ENCODE measurements around the gene PRDM16. TPM values are rescaled to one million over a fixed set of nuclear protein-coding genes. Genes with fewer than 3 reads are reported as not detected.
A peak's percentile ranks its signal among the peaks of the same experiment; 100 is the strongest.

The PRDM16 gene
- total RNA-seq, 1 experiment from 2014 or later, result not detected

- DNase-seq (ENCODE audit: low read depth), result no peak
Observed at GRCh38 chr1:3469849-3470649, 401.0 kb downstream of the PRDM16 start.

- DNase-seq (ENCODE audit: low read depth), result no peak
Observed at GRCh38 chr1:3470650-3471355, 401.8 kb downstream of the PRDM16 start.

GRCh38 chr1:3471356-3472087, 402.5 kb downstream of the PRDM16 start:
- peak; percentile 39 for DNase-seq (ENCODE audit: low read depth)

- DNase-seq (ENCODE audit: low read depth), result no peak
Observed at GRCh38 chr1:3472088-3472850, 403.3 kb downstream of the PRDM16 start.

DNA sequence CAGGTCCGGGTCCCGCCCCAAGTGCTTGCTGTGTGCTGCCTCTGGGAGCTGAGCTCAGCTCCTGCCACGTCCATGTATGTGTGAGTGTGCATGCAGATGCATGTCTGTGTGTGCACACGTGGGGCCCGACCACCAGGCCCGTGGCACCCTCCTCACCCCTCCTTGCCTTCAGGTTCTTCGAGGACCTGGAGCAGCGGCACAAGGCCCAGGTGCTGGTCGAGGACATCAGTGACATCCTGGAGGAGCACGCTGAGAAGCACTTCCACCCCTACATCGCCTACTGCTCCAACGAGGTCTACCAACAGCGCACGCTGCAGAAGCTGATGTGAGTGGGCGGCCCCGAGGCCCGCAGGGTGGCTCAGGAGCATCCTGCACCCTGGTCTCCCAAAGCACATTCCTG, 403.9 kb downstream of the PRDM16 start:
- DNase-seq (ENCODE audit: low read depth), result no peak

DNA sequence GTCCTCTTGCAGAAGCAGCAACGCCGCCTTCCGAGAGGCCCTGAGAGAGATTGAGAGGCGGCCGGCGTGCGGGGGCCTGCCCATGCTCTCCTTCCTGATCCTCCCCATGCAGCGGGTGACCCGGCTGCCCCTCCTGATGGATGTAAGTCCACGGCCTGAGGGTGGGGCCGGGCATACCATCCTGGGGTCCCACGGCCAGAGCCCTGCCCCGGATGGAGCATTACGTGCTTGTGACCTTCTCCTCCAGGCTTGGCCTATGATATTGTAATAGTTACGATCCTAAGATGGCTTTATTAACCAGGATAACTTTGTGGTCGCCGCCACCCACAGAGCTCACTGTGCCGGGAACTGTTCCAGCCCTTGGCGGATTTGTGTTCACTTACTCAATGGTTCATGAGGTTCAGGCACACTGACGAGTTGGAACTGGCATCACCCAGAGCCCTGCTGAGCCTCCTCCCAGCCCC, 404.4 kb downstream of the PRDM16 start:
- DNase-seq (ENCODE audit: low read depth), result peak; percentile 90

GRCh38 chr1:3474016-3474415, 405.0 kb downstream of the PRDM16 start:
- no peak for DNase-seq (ENCODE audit: low read depth)

- DNase-seq (ENCODE audit: low read depth), result no peak
Observed at GRCh38 chr1:3474421-3474820, 405.4 kb downstream of the PRDM16 start.

DNA sequence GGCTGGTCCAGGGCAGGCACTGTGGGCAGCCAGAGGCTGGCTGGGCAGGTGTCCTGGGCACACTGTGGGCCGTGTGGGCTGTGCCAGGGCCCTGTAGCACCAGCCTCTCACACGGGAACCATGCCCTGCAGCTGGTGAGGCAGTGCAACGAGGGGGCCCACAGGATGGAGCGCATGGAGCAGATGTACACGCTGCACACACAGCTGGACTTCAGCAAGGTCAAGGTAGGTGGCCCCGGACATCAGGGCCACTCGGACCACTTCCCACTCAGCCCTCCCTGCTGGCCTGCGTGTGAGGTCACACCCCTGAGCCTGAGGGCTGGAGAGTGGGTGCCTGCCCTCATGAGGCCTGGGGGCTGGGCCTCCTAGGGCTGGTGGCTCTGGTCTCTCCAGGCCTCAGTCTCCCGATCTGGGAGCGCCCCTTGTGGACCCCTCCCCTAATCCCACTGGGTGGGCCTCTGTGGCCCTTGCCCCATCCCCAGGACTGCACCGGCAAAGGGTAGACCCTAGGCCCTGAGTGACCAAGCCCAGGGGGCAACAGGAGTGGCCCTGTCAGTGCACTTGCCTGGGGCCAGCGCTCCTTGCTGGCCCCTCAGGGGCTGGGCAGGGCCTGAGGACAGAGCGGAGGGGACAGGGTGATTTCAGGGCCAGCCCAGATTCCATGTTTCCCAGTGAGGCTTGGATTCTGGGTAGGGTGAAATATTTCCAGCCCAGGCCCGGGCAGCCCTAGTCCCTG, 407.0 kb downstream of the PRDM16 start:
- no peak for DNase-seq (ENCODE audit: low read depth)

DNA sequence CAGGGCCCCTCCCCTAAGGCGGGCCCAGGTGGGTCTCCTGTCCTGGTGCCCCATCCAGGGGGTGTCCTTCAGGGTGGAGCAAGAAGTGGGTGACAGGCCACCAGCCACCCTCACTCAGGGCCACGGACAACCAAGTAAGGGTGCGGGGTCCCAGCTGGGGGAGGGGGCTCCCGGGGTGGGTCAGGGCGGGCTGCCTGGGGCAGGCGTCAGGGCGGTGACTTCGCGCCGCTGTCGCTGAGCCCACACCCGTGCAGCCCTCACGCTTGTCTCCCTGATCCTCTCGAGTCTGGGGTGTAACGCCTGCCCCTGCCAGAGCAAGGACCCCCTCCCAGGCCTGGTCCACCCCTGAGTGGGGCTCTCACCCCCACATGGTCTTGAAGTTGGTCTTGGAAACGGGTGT, 407.7 kb downstream of the PRDM16 start:
- DNase-seq (ENCODE audit: low read depth), result no peak

- DNase-seq (ENCODE audit: low read depth), result no peak
Observed at GRCh38 chr1:3477241-3477995, 408.4 kb downstream of the PRDM16 start.

DNA sequence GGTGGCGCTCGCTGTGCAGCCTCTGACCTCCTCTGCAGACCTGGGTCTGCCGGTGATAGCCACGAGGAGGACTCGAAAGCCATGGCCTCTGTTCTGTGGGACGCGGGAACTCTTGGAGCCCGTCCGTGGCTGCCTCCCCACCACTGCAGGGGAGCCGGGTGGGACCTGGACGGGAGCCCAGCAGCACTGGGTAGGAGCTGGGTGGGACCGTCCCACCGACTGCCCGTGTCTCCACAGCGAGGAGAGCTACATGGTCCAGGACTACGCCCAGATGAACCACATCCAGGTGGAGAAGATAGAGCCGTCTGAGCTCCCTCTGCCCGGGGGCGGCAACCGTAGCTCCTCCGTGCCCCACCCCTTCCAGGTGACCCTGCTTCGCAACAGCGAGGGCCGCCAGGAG, 409.2 kb downstream of the PRDM16 start:
- no peak for DNase-seq (ENCODE audit: low read depth)

- no peak for DNase-seq (ENCODE audit: low read depth)
Observed at GRCh38 chr1:3479511-3480368, 410.7 kb downstream of the PRDM16 start.

DNA sequence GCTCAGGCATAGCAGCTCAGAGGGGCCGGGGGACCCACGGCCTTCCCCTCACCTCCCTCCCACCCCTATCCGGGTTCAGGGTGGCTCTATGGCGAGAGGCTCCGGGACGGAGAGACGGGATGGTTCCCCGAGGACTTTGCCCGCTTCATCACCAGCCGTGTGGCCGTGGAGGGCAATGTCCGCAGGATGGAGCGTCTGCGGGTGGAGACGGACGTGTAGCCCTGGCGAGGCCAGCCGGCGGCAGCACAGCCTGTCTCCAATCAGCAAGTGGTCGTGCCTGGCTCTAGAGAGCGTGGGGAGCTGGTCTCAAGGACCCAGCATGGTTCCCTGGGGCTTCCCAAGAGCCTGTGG, 411.3 kb downstream of the PRDM16 start:
- DNase-seq (ENCODE audit: low read depth), result no peak

DNA sequence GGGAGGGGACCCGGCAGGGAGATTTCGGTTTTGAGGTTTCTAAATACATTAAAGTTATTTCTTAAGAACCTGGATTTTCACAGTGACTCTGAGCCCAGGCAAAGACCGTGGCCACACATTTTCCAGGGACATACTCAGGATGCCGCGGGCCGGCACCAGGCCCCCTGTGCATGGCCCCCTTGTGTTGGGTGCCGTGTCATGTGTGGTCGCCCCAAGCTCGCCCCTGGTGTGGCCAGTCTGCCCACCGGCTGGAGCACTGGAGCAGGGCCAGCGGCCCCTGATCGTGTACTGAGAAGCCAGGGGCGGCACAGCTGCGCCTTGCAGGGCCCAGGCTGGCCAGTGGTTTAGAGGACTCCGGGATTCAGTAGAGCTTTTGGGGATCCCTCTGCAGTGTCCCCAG, 412.0 kb downstream of the PRDM16 start:
- no peak for DNase-seq (ENCODE audit: low read depth)

GRCh38 chr1:3481836-3482375, 412.9 kb downstream of the PRDM16 start:
- no peak for DNase-seq (ENCODE audit: low read depth)

- peak; percentile 88 for DNase-seq (ENCODE audit: low read depth)
Observed at GRCh38 chr1:3482378-3482849, 413.4 kb downstream of the PRDM16 start.

- DNase-seq (ENCODE audit: low read depth), result no peak
Observed at GRCh38 chr1:3483380-3483779, 414.4 kb downstream of the PRDM16 start.
